ENCODE measurements around the gene SEPTIN10.
A peak's percentile ranks its signal among the peaks of the same experiment; 100 is the strongest.
"Not testable (repeated sequence)": the region's sequence is repeated elsewhere in the genome, so short reads cannot be mapped to it uniquely, and the experiment has no call there.

Gene SEPTIN10

GRCh38 chr2:109631741-109632140 is 18.0 kb upstream of the SEPTIN10 start:
- no peak overlapping the region for H3K27ac ChIP-seq (ENCODE audit: low read depth, low read length)
- no peaks in the 10 kb centered on the region for H3K9me3 ChIP-seq (ENCODE audit: control insufficient read depth, insufficient read depth, low read length)
- no peaks in the 10 kb centered on the region for H3K36me3 ChIP-seq (ENCODE audit: control insufficient read depth, insufficient read depth, low read length)
- H3K4me1 ChIP-seq (ENCODE audit: control insufficient read depth, insufficient read depth, low read length), result no peaks in the 10 kb centered on the region
- H3K4me3 ChIP-seq (ENCODE audit: low read depth, low read length), result no peak overlapping the region
- H3K27me3 ChIP-seq (ENCODE audit: control insufficient read depth, insufficient read depth, low read length), result no peaks in the 10 kb centered on the region
- H3K9ac ChIP-seq (ENCODE audit: low read depth, low read length), result no peak overlapping the region

- Histone ChIP-seq H3K9ac (ENCODE audit: low read depth, low read length) (no peak overlapping the region), H3K27me3 (ENCODE audit: control insufficient read depth, insufficient read depth, low read length) (no peaks in the 10 kb centered on the region), H3K36me3 (ENCODE audit: control insufficient read depth, insufficient read depth, low read length) (no peaks in the 10 kb centered on the region), H3K4me1 (ENCODE audit: control insufficient read depth, insufficient read depth, low read length) (no peaks in the 10 kb centered on the region), H3K27ac (ENCODE audit: low read depth, low read length) (no peak overlapping the region), H3K4me3 (ENCODE audit: low read depth, low read length) (no peak overlapping the region), H3K9me3 (ENCODE audit: control insufficient read depth, insufficient read depth, low read length) (no peaks in the 10 kb centered on the region)
Measured at GRCh38 chr2:109630441-109631430, 17.0 kb upstream of the SEPTIN10 start.

- H3K9me3 ChIP-seq (ENCODE audit: control insufficient read depth, insufficient read depth, low read length), result no peaks in the 10 kb centered on the region
- no peak overlapping the region for H3K9ac ChIP-seq (ENCODE audit: low read depth, low read length)
- no peak overlapping the region for H3K4me3 ChIP-seq (ENCODE audit: low read depth, low read length)
- H3K27me3 ChIP-seq (ENCODE audit: control insufficient read depth, insufficient read depth, low read length), result no peaks in the 10 kb centered on the region
- H3K36me3 ChIP-seq (ENCODE audit: control insufficient read depth, insufficient read depth, low read length), result no peaks in the 10 kb centered on the region
- H3K4me1 ChIP-seq (ENCODE audit: control insufficient read depth, insufficient read depth, low read length), result no peaks in the 10 kb centered on the region
- no peak overlapping the region for H3K27ac ChIP-seq (ENCODE audit: low read depth, low read length)
Measured at GRCh38 chr2:109629867-109630266, 16.1 kb upstream of the SEPTIN10 start.

- H3K9me3 ChIP-seq (ENCODE audit: control insufficient read depth, insufficient read depth, low read length); H3K4me3 ChIP-seq (ENCODE audit: low read depth, low read length); H3K9ac ChIP-seq (ENCODE audit: low read depth, low read length); H3K27ac ChIP-seq (ENCODE audit: low read depth, low read length); H3K36me3 ChIP-seq (ENCODE audit: control insufficient read depth, insufficient read depth, low read length); H3K27me3 ChIP-seq (ENCODE audit: control insufficient read depth, insufficient read depth, low read length); H3K4me1 ChIP-seq (ENCODE audit: control insufficient read depth, insufficient read depth, low read length): not testable (repeated sequence)
Measured at GRCh38 chr2:109628321-109628720, 14.6 kb upstream of the SEPTIN10 start.

- no peak overlapping the region for H3K4me3 ChIP-seq (ENCODE audit: low read depth, low read length)
- H3K36me3 ChIP-seq (ENCODE audit: control insufficient read depth, insufficient read depth, low read length), result no peaks in the 10 kb centered on the region
- H3K9me3 ChIP-seq (ENCODE audit: control insufficient read depth, insufficient read depth, low read length), result no peaks in the 10 kb centered on the region
- H3K27me3 ChIP-seq (ENCODE audit: control insufficient read depth, insufficient read depth, low read length), result no peaks in the 10 kb centered on the region
- no peaks in the 10 kb centered on the region for H3K4me1 ChIP-seq (ENCODE audit: control insufficient read depth, insufficient read depth, low read length)
- no peak overlapping the region for H3K9ac ChIP-seq (ENCODE audit: low read depth, low read length)
- H3K27ac ChIP-seq (ENCODE audit: low read depth, low read length), result no peak overlapping the region
Measured at GRCh38 chr2:109624339-109624738, 10.6 kb upstream of the SEPTIN10 start.

- Histone ChIP-seq H3K4me1 (ENCODE audit: control insufficient read depth, insufficient read depth, low read length) (no peaks in the 10 kb centered on the region), H3K9me3 (ENCODE audit: control insufficient read depth, insufficient read depth, low read length) (no peaks in the 10 kb centered on the region), H3K9ac (ENCODE audit: low read depth, low read length) (no peak overlapping the region), H3K27ac (ENCODE audit: low read depth, low read length) (no peak overlapping the region), H3K4me3 (ENCODE audit: low read depth, low read length) (no peak overlapping the region), H3K27me3 (ENCODE audit: control insufficient read depth, insufficient read depth, low read length) (no peaks in the 10 kb centered on the region), H3K36me3 (ENCODE audit: control insufficient read depth, insufficient read depth, low read length) (no peaks in the 10 kb centered on the region)
Measured at GRCh38 chr2:109623923-109624322, 10.2 kb upstream of the SEPTIN10 start.

- no peaks in the 10 kb centered on the region for H3K9me3 ChIP-seq (ENCODE audit: control insufficient read depth, insufficient read depth, low read length)
- H3K4me1 ChIP-seq (ENCODE audit: control insufficient read depth, insufficient read depth, low read length), result no peaks in the 10 kb centered on the region
- no peak overlapping the region for H3K27ac ChIP-seq (ENCODE audit: low read depth, low read length)
- no peak overlapping the region for H3K4me3 ChIP-seq (ENCODE audit: low read depth, low read length)
- no peak overlapping the region for H3K9ac ChIP-seq (ENCODE audit: low read depth, low read length)
- H3K36me3 ChIP-seq (ENCODE audit: control insufficient read depth, insufficient read depth, low read length), result no peaks in the 10 kb centered on the region
- H3K27me3 ChIP-seq (ENCODE audit: control insufficient read depth, insufficient read depth, low read length), result no peaks in the 10 kb centered on the region
Measured at GRCh38 chr2:109623297-109623696, 9.5 kb upstream of the SEPTIN10 start.

- no peaks in the 10 kb centered on the region for H3K9me3 ChIP-seq (ENCODE audit: control insufficient read depth, insufficient read depth, low read length)
- H3K27me3 ChIP-seq (ENCODE audit: control insufficient read depth, insufficient read depth, low read length), result peaks cover 19% of the 10 kb centered on the region
- no peak overlapping the region for H3K27ac ChIP-seq (ENCODE audit: low read depth, low read length)
- no peak overlapping the region for H3K4me3 ChIP-seq (ENCODE audit: low read depth, low read length)
- peaks cover 9% of the 10 kb centered on the region for H3K4me1 ChIP-seq (ENCODE audit: control insufficient read depth, insufficient read depth, low read length)
- no peak overlapping the region for H3K9ac ChIP-seq (ENCODE audit: low read depth, low read length)
- H3K36me3 ChIP-seq (ENCODE audit: control insufficient read depth, insufficient read depth, low read length), result no peaks in the 10 kb centered on the region
Measured at GRCh38 chr2:109619032-109619615, 5.4 kb upstream of the SEPTIN10 start.

- H3K36me3 ChIP-seq (ENCODE audit: control insufficient read depth, insufficient read depth, low read length), result no peaks in the 10 kb centered on the region
- peaks cover 19% of the 10 kb centered on the region for H3K27me3 ChIP-seq (ENCODE audit: control insufficient read depth, insufficient read depth, low read length)
- H3K4me1 ChIP-seq (ENCODE audit: control insufficient read depth, insufficient read depth, low read length), result peaks cover 18% of the 10 kb centered on the region
- H3K9me3 ChIP-seq (ENCODE audit: control insufficient read depth, insufficient read depth, low read length), result no peaks in the 10 kb centered on the region
- peak overlapping the region; percentile 95 for H3K4me3 ChIP-seq (ENCODE audit: low read depth, low read length)
- no peak overlapping the region for H3K27ac ChIP-seq (ENCODE audit: low read depth, low read length)
- H3K9ac ChIP-seq (ENCODE audit: low read depth, low read length), result no peak overlapping the region
Measured at GRCh38 chr2:109616184-109616583, 2.4 kb upstream of the SEPTIN10 start.

- Histone ChIP-seq H3K27me3 (ENCODE audit: control insufficient read depth, insufficient read depth, low read length) (peaks cover 19% of the 10 kb centered on the region), H3K36me3 (ENCODE audit: control insufficient read depth, insufficient read depth, low read length) (no peaks in the 10 kb centered on the region), H3K9me3 (ENCODE audit: control insufficient read depth, insufficient read depth, low read length) (no peaks in the 10 kb centered on the region), H3K4me1 (ENCODE audit: control insufficient read depth, insufficient read depth, low read length) (peaks cover 18% of the 10 kb centered on the region), H3K27ac (ENCODE audit: low read depth, low read length) (no peak overlapping the region), H3K9ac (ENCODE audit: low read depth, low read length) (peak overlapping the region; percentile 53; the same call in 1 of the 2 replicates), H3K4me3 (ENCODE audit: low read depth, low read length) (peak overlapping the region; percentile 95)
Measured at GRCh38 chr2:109615637-109616144, 1.9 kb upstream of the SEPTIN10 start.
